Activated T-helper 1 cell treated with anti-CD3 and anti-CD28 coated beads, Interleukin-12 subunit alpha, Interleukin-12 subunit beta, Interleukin-2, Interleukin-4 antibody, amounts not matched to agents 30 ng/mL and 10 ng/mL and 1 ng/mL, durations not matched to agents 14 hours and 24 hours and 36 hours (primary cell): Measurements from ENCODE around the gene MMP23B. TPM values are rescaled to one million over a fixed set of nuclear protein-coding genes. Genes with fewer than 3 reads are reported as not detected.
A peak's percentile ranks its signal among the peaks of the same experiment; 100 is the strongest.
"Not testable (repeated sequence)": the region's sequence is repeated elsewhere in the genome, so short reads cannot be mapped to it uniquely, and the experiment has no call there.

Experiments used
- DNase-seq: peaks from one replicate; pipeline ENCODE4 v3.0.0; 2021; ENCODE audit warnings: low spot score
- H3K27ac Mint-ChIP-seq: one replicate; pipeline ENCODE4 v1.8.0; 2021; ENCODE audit warnings: mild to moderate bottlenecking, mixed read lengths
- H3K27me3 Mint-ChIP-seq: one replicate; pipeline ENCODE4 v1.8.0; 2022; ENCODE audit warnings: mild to moderate bottlenecking, moderate library complexity, mixed read lengths; ENCODE audit not compliant: insufficient read depth
- H3K36me3 Mint-ChIP-seq: one replicate; pipeline ENCODE4 v1.8.0; 2021; ENCODE audit warnings: low read depth, mixed read lengths
- H3K4me1 Mint-ChIP-seq: one replicate; pipeline ENCODE4 v1.8.0; 2021; ENCODE audit warnings: low read depth, mixed read lengths
- H3K4me3 Mint-ChIP-seq: one replicate; pipeline ENCODE4 v1.8.0; 2021; ENCODE audit warnings: mild to moderate bottlenecking, moderate library complexity, mixed read lengths
- H3K9me3 Mint-ChIP-seq: one replicate; pipeline ENCODE4 v1.8.0; 2021; ENCODE audit warnings: mixed read lengths
- intact Hi-C: fragments of 100-400 bp; cut with micrococcal nuclease; formaldehyde crosslinking; loops from one replicate; pipeline ENCODE4 v1.15.1; 2024
- total RNA-seq: library from RNA; stranded (reverse); gene quantifications from 2 replicates; pipeline ENCODE4 v1.2.3, GENCODE V29; 2022

MMP23B gene
- total RNA-seq, 1 donor from 2014 or later: 0.49 TPM

DNA sequence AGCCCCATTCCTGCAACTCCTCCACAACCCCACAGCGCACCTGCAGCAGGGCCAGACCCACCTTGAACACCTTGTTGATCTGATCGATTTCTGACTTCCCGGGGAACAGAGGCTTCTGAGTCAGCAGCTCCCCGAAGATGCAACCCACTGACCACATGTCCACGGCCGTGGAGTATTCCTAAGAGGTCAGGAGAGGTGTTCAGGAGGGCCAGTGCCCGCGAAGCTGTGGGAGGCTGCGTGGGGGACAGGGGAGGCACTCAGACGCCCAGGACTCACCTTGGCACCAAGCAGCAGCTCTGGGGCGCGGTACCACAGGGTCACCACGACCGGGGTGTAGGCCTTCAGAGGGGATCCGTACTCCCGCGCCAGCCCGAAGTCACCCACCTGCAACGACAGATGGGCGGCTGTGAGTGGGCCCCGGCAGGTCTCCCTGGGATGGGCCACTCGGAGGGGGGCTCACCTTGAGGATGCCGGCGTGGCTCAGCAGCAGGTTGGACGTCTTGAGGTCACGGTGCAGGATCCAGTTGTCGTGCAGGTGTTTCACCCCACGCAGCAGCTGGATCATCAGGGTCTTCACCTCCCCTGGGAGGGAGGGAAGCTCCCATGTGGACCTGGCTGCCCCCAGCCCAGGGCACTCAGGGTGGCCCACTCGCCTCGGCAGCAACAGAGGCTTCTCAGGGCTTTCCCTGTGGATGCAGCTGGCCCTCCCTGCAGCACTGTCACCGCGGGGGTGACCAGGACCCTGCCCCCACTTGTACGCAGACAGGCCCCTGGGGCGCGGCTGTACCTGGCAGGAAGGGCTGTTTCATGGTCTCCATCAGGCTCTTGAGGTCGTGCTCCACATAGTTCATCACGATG lies 4.9 kb downstream of the MMP23B start:
- H3K9me3 Mint-ChIP-seq, H3K27me3 Mint-ChIP-seq, H3K4me3 Mint-ChIP-seq, intact Hi-C loops, H3K27ac Mint-ChIP-seq, H3K36me3 Mint-ChIP-seq, DNase-seq, H3K4me1 Mint-ChIP-seq: not testable (repeated sequence)

- intact Hi-C loops, H3K27me3 Mint-ChIP-seq, H3K27ac Mint-ChIP-seq, H3K9me3 Mint-ChIP-seq, H3K4me3 Mint-ChIP-seq, H3K4me1 Mint-ChIP-seq, DNase-seq, H3K36me3 Mint-ChIP-seq: not testable (repeated sequence)
Observed at GRCh38 chr1:1637479-1637875, 5.5 kb downstream of the MMP23B start.

DNA sequence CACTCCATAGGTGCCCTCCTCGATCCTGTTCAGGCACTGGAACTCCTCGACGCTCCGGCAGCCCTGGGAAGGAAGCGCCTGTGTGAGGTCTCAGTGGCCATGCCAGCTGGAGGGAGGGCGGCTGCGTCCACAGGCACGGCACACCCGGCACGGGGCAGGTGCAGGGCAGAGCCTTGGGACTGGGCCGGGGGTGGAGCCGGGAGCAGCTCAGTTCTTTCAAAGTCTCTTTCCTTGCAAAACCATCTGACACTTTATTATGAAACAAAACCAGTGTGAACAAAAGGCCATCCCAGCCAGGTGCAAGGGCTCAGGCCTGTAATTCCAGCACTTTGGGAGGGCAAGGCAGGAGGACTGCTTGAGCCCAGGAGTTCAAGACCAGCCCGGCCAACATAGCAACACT lies 6.6 kb downstream of the MMP23B start:
- H3K9me3 Mint-ChIP-seq, H3K36me3 Mint-ChIP-seq, H3K4me3 Mint-ChIP-seq, DNase-seq, H3K4me1 Mint-ChIP-seq, H3K27me3 Mint-ChIP-seq, H3K27ac Mint-ChIP-seq, intact Hi-C loops: not testable (repeated sequence)

DNA sequence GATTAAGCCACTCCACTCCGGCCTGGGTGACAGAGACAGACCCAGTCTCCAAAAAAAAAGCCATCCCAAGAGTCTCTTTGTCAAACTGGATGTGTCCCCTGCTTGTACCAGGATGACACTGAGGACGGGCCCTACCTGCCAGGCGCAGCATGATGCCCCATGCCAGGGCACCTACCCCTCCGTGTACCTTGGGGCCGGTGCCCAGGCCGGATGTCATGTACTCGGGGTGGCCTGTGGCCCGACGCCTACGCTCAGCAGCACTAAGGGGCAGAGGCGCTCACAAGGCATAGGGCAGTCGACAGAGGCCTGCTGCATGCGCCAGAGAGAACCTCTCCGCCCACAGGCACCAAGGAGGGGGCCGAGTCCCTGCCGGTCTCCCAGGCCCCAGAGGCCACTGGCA lies 7.4 kb downstream of the MMP23B start:
- intact Hi-C loops, H3K27ac Mint-ChIP-seq, H3K27me3 Mint-ChIP-seq, H3K36me3 Mint-ChIP-seq, H3K4me3 Mint-ChIP-seq, DNase-seq, H3K4me1 Mint-ChIP-seq, H3K9me3 Mint-ChIP-seq: not testable (repeated sequence)

GRCh38 chr1:1640081-1640480 lies 8.1 kb downstream of the MMP23B start:
- H3K9me3 Mint-ChIP-seq, H3K36me3 Mint-ChIP-seq, DNase-seq, H3K4me3 Mint-ChIP-seq, H3K4me1 Mint-ChIP-seq, intact Hi-C loops, H3K27me3 Mint-ChIP-seq, H3K27ac Mint-ChIP-seq: not testable (repeated sequence)

- H3K36me3 Mint-ChIP-seq, intact Hi-C loops, H3K27ac Mint-ChIP-seq, H3K9me3 Mint-ChIP-seq, DNase-seq, H3K4me1 Mint-ChIP-seq, H3K4me3 Mint-ChIP-seq, H3K27me3 Mint-ChIP-seq: not testable (repeated sequence)
Observed at GRCh38 chr1:1640711-1641461, 8.9 kb downstream of the MMP23B start.

GRCh38 chr1:1646326-1646725 lies 14.4 kb downstream of the MMP23B start:
- H3K9me3 Mint-ChIP-seq, H3K4me1 Mint-ChIP-seq, H3K27ac Mint-ChIP-seq, H3K27me3 Mint-ChIP-seq, H3K4me3 Mint-ChIP-seq, DNase-seq, intact Hi-C loops: not testable (repeated sequence)
- peaks cover 31% of the 10 kb centered on the region for H3K36me3 Mint-ChIP-seq

- peaks cover 41% of the 10 kb centered on the region for H3K36me3 Mint-ChIP-seq
- H3K9me3 Mint-ChIP-seq, H3K4me3 Mint-ChIP-seq, H3K27me3 Mint-ChIP-seq, intact Hi-C loops, DNase-seq, H3K27ac Mint-ChIP-seq, H3K4me1 Mint-ChIP-seq: not testable (repeated sequence)
Observed at GRCh38 chr1:1647567-1648241, 15.7 kb downstream of the MMP23B start.

GRCh38 chr1:1648265-1648664 lies 16.3 kb downstream of the MMP23B start:
- intact Hi-C loops, DNase-seq, H3K27ac Mint-ChIP-seq, H3K27me3 Mint-ChIP-seq, H3K4me3 Mint-ChIP-seq, H3K4me1 Mint-ChIP-seq, H3K9me3 Mint-ChIP-seq: not testable (repeated sequence)
- peaks cover 42% of the 10 kb centered on the region for H3K36me3 Mint-ChIP-seq

DNA sequence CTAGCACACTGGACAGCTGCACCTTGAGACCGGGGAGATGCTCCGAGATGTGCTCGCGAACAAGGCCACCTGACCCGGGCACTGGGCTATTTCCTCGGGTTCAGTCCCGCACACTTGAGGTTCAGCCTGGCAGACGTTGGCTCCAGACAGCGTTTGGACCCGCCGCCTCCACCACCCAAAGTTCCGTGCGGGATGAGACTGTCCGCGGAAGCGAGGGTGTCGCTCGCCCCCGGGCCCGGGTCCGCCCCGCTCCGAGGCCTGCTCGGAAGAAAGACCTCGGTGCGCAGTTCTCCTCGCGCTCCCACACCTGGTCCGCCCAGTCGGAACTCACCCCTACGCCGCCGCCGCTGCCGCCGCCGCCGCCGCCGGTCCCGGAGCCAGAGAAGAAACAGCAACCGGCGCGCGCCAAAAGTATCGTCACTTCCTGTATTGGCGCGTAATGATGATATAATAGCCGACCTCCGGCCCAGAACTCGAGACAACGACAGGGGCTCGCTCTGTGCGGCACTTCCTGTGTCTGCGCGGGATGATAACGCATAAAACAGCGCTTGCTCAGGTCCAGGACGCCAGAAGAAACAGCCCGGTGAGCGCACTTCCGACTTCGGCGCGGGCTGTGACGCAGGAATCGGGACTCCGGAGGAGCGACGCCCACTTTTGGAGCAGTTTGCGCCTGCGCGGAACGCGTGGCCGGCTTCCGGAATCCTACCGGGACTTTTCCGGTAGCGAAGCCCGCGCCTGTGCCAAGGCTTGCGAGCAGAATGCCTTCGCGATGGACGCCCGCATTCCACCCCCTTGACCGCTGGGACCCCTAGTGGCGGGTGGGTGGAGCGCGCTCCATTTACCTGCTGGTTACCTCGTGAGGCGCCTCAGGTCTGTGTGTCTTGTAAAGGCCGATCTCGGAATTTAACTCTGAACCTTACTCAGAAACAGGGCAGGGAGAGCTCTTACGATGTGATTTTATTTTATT lies 26.9 kb downstream of the MMP23B start, which contains the start of gene CDK11B:
Gene CDK11B, minus strand, starts transcription at position 422 of the 967 bp plus-strand sequence. CDS start 1,519 bp downstream, outside the sequence.
- Mint-ChIP-seq H3K4me3 (peak within 1 kb of the TSS; percentile 93), H3K27ac (peak within 1 kb of the TSS; percentile 99)
- H3K4me1 Mint-ChIP-seq, H3K36me3 Mint-ChIP-seq, H3K27me3 Mint-ChIP-seq, H3K9me3 Mint-ChIP-seq: not testable (repeated sequence)
- DNase-seq: peak; percentile 94
- intact Hi-C loops: loop anchor here (1.0 to 5.0 kb wide), 6 partner anchors 28 to 188 kb away; partner anchors contain the start of genes ATAD3A, ATAD3B, CDK11A and MIB2

- H3K4me3 Mint-ChIP-seq, DNase-seq, H3K4me1 Mint-ChIP-seq, H3K9me3 Mint-ChIP-seq, H3K36me3 Mint-ChIP-seq, H3K27me3 Mint-ChIP-seq, intact Hi-C loops, H3K27ac Mint-ChIP-seq: not testable (repeated sequence)
Observed at GRCh38 chr1:1662392-1662791, 30.4 kb downstream of the MMP23B start.
